Heart left ventricle (tissue), 16 donors: ENCODE measurements around the gene SLC30A9. TPM values are rescaled to one million over a fixed set of nuclear protein-coding genes. Genes with fewer than 3 reads are reported as not detected.

Experiments used
- ATAC-seq, 4 donors: fragments of 200-7000 bp; cut with Tn5 transposase; one replicate each; pipeline ENCODE4 v1.9.1; 2020 to 2022; ENCODE audit warnings: moderate library complexity in 4 of 4, mild to moderate bottlenecking in 3 of 4, moderate number of reproducible peaks in 1 of 4
- DNase-seq, 5 donors: peaks; one replicate each; pipeline ENCODE4 v3.0.0-alpha.2; 2020
- H3K27ac ChIP-seq, 12 donors: fragments of 200-600 bp; sonication (generic) in 4 of 12; one replicate each; pipeline versions ENCODE4 v1.5.0 to v1.8.0; 2016 to 2022; ENCODE audit warnings: mild to moderate bottlenecking in 2 of 12
- H3K27me3 ChIP-seq, 9 donors: fragments of 200-600 bp; sonication (generic) in 2 of 9; one replicate each; pipeline versions ENCODE4 v1.5.1 to v1.8.0; 2016 to 2022; ENCODE audit warnings: mild to moderate bottlenecking in 3 of 9
- H3K36me3 ChIP-seq, 9 donors: fragments of 200-600 bp; sonication (generic) in 2 of 9; one replicate each; pipeline versions ENCODE4 v1.5.0 to v1.8.0; 2018 to 2022; ENCODE audit warnings: mild to moderate bottlenecking in 2 of 9
- H3K4me1 ChIP-seq, 12 donors: fragments of 200-600 bp; sonication (generic) in 4 of 12; one replicate each; pipeline versions ENCODE4 v1.5.0 to v1.8.0; 2016 to 2022; ENCODE audit warnings: mild to moderate bottlenecking in 3 of 12
- H3K4me3 ChIP-seq, 12 donors: fragments of 200-600 bp; sonication (generic) in 4 of 12; one replicate each; pipeline versions ENCODE4 v1.5.0 to v1.8.0; 2017 to 2022; ENCODE audit warnings: mild to moderate bottlenecking in 9 of 12, moderate library complexity in 4 of 12
- H3K9me3 ChIP-seq, 12 donors: fragments of 200-600 bp; sonication (generic) in 4 of 12; one replicate each; pipeline versions ENCODE4 v1.5.0 to v1.8.0; 2016 to 2022; ENCODE audit warnings: mild to moderate bottlenecking in 1 of 12
- POLR2A ChIP-seq, 2 donors: fragments of 450-650 bp; IDR thresholded peaks; one replicate each; pipeline ENCODE4 v1.6.1; 2017; ENCODE audit warnings: antibody characterized with exemption in 2 of 2, mild to moderate bottlenecking in 2 of 2, moderate library complexity in 2 of 2
- WGBS, 4 donors: extraction: QIAGEN DNeasy Blood & Tissue Kit in 2 of 4; methylation state at CpG; one replicate each; pipeline versions ENCODE4 v1.1.5 to v1.1.7; 2013 to 2018; 5-methylcytosine and 5-hydroxymethylcytosine counted together
- intact Hi-C, 10 donors: fragments of 100-400 bp; cut with DNase I; formaldehyde crosslinking; loops; one replicate each; pipeline versions ENCODE4 v1.11.1 to v1.14.2; 2022
- polyA plus RNA-seq, 2 donors: library from polyadenylated mRNA; stranded (reverse); fragments of 200-250 nt; gene quantifications; one replicate each; pipeline ENCODE4 v1.2.3, GENCODE V29; 2013
- total RNA-seq, 9 donors: library from RNA; depleted of rRNA in 2 of 9; stranded (reverse); fragments of >200 nt in 2 of 9; fragmentation: NEBNext Ultra II Directional in 3 of 9; extraction: Animal tissue kit (Norgen Biotek cat#: 25700) in 3 of 9; gene quantifications; one replicate each; pipeline versions ENCODE4 v1.1.0 to v1.2.4, GENCODE V29; 2016 to 2023
- TF ChIP-seq, protein P1 (sequence below), 12 donors: fragments of 200-600 bp; sonication (generic) in 4 of 12; IDR thresholded peaks; one replicate each; pipeline versions ENCODE4 v1.5.0 to v1.8.0; 2018 to 2022; ENCODE audit warnings: antibody characterized with exemption in 12 of 12, mild to moderate bottlenecking in 5 of 12
- donor health status: ischemic (EF 13 %, LVEDD 7.1; RV severe dilation, severe dysfunction).
- donor health status: healthy with polysubstance abuse.
- donor health status: DM: no; HTN: yes; CAD: no.
- donor health status: DM: no; HTN: no; CAD: no.
- donor health status: ischemic (EF 25% LVEDD 6.9; RV normal size, moderate dysfunction).
- donor health status: ischemic (EF 25% LVEDD 5.7; RV mildly dilated, moderate dysfunction).
- donor health status: healthy.
- donor health status: DM: yes; HTN: yes; CAD: no.
- donor health status: ischemic (EF 35%, LVEDD 5.7; RV mildly dilated, moderate dysfunction).
- donor health status: nonischemic (EF 11% LVEDD 7.7; RV severe dilation, severe dysfunction).
- donor health status: DM: yes; HTN: yes; CAD: no.
- donor health status: PGD.
- donor health status: ischemic (EF 29% LVEDD 5.4; RV normal size, mild dysfunction).
- donor health status: nonischemic (EF 23%, LVEDD 6.1; RV moderate dilation, normal function).

SLC30A9 gene
- total and polyA plus RNA-seq, 11 donors, result 10.3 to 99.2 (median 72.5) TPM

DNA sequence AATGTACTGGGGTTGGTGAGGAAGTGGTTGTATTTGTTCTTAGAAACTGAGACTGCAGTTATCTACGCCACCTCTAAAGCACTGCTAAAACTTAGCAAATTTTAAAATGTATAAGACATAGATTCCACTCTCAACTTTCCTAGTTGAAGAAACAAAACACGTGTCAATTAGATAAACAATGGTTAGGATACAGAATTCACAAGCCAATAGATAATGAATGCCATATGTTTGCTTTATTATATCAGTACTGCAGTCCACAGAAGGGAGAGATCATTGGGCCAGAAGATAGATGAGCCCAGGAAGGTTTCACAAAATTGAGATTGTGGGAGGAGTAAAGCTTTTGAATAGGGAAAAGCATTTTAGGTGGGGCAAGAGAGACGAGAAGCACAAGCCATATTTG is 40.8 kb upstream of the SLC30A9 start:
- TF ChIP-seq POLR2A (IDR thresholded peaks at IDR 0.05), result no peak
- TF ChIP-seq, protein P1, sequence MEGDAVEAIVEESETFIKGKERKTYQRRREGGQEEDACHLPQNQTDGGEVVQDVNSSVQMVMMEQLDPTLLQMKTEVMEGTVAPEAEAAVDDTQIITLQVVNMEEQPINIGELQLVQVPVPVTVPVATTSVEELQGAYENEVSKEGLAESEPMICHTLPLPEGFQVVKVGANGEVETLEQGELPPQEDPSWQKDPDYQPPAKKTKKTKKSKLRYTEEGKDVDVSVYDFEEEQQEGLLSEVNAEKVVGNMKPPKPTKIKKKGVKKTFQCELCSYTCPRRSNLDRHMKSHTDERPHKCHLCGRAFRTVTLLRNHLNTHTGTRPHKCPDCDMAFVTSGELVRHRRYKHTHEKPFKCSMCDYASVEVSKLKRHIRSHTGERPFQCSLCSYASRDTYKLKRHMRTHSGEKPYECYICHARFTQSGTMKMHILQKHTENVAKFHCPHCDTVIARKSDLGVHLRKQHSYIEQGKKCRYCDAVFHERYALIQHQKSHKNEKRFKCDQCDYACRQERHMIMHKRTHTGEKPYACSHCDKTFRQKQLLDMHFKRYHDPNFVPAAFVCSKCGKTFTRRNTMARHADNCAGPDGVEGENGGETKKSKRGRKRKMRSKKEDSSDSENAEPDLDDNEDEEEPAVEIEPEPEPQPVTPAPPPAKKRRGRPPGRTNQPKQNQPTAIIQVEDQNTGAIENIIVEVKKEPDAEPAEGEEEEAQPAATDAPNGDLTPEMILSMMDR (IDR thresholded peaks at IDR 0.05), result no peak
- no peak for DNase-seq
- WGBS, 4 donors, result 84 to 87% (median 86%) methylated on average over 3 of the region's 3 CpGs
- Histone ChIP-seq H3K4me3 (no peak overlapping the region), H3K27me3 (no peaks in the 10 kb centered on the region), H3K36me3 (peaks cover 0 to 99% (median 94%) of the 10 kb centered on the region in 9 donors), H3K9me3 (no peaks in the 10 kb centered on the region), H3K4me1 (no peaks in the 10 kb centered on the region), H3K27ac (no peak overlapping the region)
- no peak for ATAC-seq
- intact Hi-C loops, result no loop called here

DNA sequence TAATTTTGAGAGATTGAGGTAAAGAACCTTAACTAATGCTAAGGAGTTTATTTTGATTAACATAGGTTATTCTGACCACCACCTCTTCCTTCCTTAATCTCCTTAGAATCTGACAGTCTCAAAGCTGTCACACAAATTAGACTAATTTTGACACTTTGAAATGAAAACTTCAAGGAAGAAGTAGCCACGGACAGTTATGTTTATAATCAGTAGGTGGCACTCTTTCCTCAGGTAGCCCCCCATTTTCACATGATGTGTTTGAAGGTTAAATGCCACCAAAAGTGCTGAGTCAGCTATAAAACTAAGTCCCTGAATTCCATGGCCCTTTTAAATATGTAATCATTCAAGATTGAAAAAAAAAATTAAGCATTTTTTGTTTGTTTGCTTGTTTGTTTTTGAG is 32.7 kb upstream of the SLC30A9 start:
- WGBS, 4 donors, result 10 to 33% (median 27%) methylated on average over 1 of the region's 1 CpG
- Histone ChIP-seq H3K27ac (no peak overlapping the region), H3K4me3 (no peak overlapping the region), H3K36me3 (peaks cover 0 to 39% (median 31%) of the 10 kb centered on the region in 9 donors), H3K27me3 (no peaks in the 10 kb centered on the region), H3K4me1 (no peaks in the 10 kb centered on the region), H3K9me3 (no peaks in the 10 kb centered on the region)
- intact Hi-C loops, result loop anchor here in 3 of 10 donors (5.0 to 10.0 kb wide), 2 partner anchors 325 to 327 kb away; no protein-coding TSS in a partner anchor
- ATAC-seq, result no peak
- no peak for DNase-seq
- no peak for TF ChIP-seq POLR2A (IDR thresholded peaks at IDR 0.05)
- TF ChIP-seq, protein P1 (IDR thresholded peaks at IDR 0.05), result peak; percentile 14 to 55 (median 34)

DNA sequence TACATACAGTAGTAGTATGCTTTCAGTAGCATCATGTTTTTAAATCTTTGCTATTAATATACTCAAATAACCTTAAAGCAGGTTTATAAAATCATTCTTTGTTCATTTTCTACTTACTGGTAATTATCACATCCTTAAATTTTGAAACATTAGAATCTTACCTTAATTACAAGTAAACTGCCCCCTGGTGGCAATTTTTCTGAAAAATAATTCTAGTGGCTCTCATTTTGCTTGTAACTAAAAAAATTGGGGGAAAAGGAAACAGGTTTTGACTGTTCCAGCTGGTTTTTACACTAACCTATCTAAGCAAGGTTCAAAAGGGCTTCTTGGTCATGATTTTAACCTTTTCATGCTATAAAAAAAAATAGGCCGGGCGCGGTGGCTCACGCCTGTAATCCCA is 27.2 kb upstream of the SLC30A9 start:
- TF ChIP-seq, protein P1 (IDR thresholded peaks at IDR 0.05), result peak in 10 of 12 donors; percentile 8 to 44 (median 30)
- TF ChIP-seq POLR2A (IDR thresholded peaks at IDR 0.05), result no peak
- Histone ChIP-seq H3K4me1 (no peaks in the 10 kb centered on the region), H3K27me3 (no peaks in the 10 kb centered on the region), H3K36me3 (no peaks in the 10 kb centered on the region), H3K27ac (no peak overlapping the region), H3K9me3 (no peaks in the 10 kb centered on the region), H3K4me3 (no peak overlapping the region)
- WGBS, 4 donors, result 94 to 97% (median 95%) methylated on average over 4 of the region's 4 CpGs
- ATAC-seq (no peak), DNase-seq (no peak)
- intact Hi-C loops, result no loop called here

GRCh38 chr4:41964401-41964800 is 25.9 kb upstream of the SLC30A9 start:
- H3K4me1 ChIP-seq, result no peaks in the 10 kb centered on the region
- TF ChIP-seq, protein P1 (IDR thresholded peaks at IDR 0.05), result no peak
- TF ChIP-seq POLR2A (IDR thresholded peaks at IDR 0.05), result no peak
- intact Hi-C loops, result no loop called here
- H3K27me3 ChIP-seq, result no peaks in the 10 kb centered on the region
- H3K36me3 ChIP-seq, result no peaks in the 10 kb centered on the region
- H3K27ac ChIP-seq, result no peak overlapping the region
- ATAC-seq (no peak), DNase-seq (no peak)
- H3K4me3 ChIP-seq, result no peak overlapping the region
- 94 to 97% (median 96%) methylated on average over 1 of the region's 1 CpG for WGBS, 4 donors
- peaks cover 0 to 6% (median 0%) of the 10 kb centered on the region in 12 donors for H3K9me3 ChIP-seq
